ENCODE data around the gene PRKCH. TPM values are rescaled to one million over a fixed set of nuclear protein-coding genes. Genes with fewer than 3 reads are reported as not detected.
A peak's percentile ranks its signal among the peaks of the same experiment; 100 is the strongest.

Gene PRKCH
- polyA plus RNA-seq, 3 donors, result 3.6 to 6.2 (median 5.4) TPM

- Histone ChIP-seq H3K27me3 (ENCODE audit: control insufficient read depth in 2 of 2, insufficient read depth in 2 of 2, low read length in 2 of 2) (no peaks in the 10 kb centered on the region), H4K20me1 (ENCODE audit: insufficient read depth, low read length) (no peaks in the 10 kb centered on the region), H3K4me1 (ENCODE audit: control insufficient read depth in 1 of 2, insufficient read depth in 2 of 2, low read length in 2 of 2) (peaks cover 95 to 99% of the 10 kb centered on the region in 2 donors), H3K9ac (ENCODE audit: insufficient read depth, low read length, poor library complexity, severe bottlenecking) (no peak overlapping the region), H3K36me3 (replicated peaks in 1 of 2; ENCODE audit: control insufficient read depth in 1 of 2, insufficient read depth in 2 of 2, low read length in 2 of 2) (no peaks in the 10 kb centered on the region), H3K4me2 (replicated peaks; ENCODE audit: extremely low read depth, low read length, poor library complexity, severe bottlenecking) (peak overlapping the region; percentile 23), H3K9me3 (replicated peaks in 1 of 2; ENCODE audit: control insufficient read depth in 1 of 2, insufficient read depth in 1 of 2, low read length in 2 of 2) (no peaks in the 10 kb centered on the region), H3K79me2 (ENCODE audit: insufficient read depth, low read length) (peaks cover 5% of the 10 kb centered on the region), H3K27ac (ENCODE audit: low read depth in 1 of 2, low read length in 2 of 2) (peak overlapping the region in 1 of 2 donors; percentile 96), H2AFZ (ENCODE audit: insufficient read depth, low read depth, low read length, poor library complexity, severe bottlenecking) (no peak overlapping the region), H3K4me3 (replicated peaks in 1 of 3; ENCODE audit: low read depth in 2 of 3, low read length in 3 of 3) (no peak overlapping the region)
- no CpG with 5 or more reads among the region's 4 CpGs for WGBS (ENCODE audit: insufficient coverage)
- H3K9me3 Mint-ChIP-seq, result peaks cover 0 to 2% (median 0%) of the 10 kb centered on the region in 7 donors
- peaks cover 10 to 23% of the 10 kb centered on the region in 2 donors for H3K36me3 Mint-ChIP-seq
- peaks cover 95% of the 10 kb centered on the region for H3K4me1 Mint-ChIP-seq
- H3K27me3 Mint-ChIP-seq (ENCODE audit: low read depth in 3 of 3), result peaks cover 0 to 3% (median 0%) of the 10 kb centered on the region in 3 donors
- H3K4me3 Mint-ChIP-seq, result peak overlapping the region in 1 of 2 donors; percentile 48
- peak overlapping the region; percentile 82 to 99 (median 98) for H3K27ac Mint-ChIP-seq
- intact Hi-C loops (cut with micrococcal nuclease), result loop anchor here (5.0 to 10.0 kb wide), 3 partner anchors 52 to 119 kb away; no protein-coding TSS in a partner anchor
- TF ChIP-seq, protein P1, sequence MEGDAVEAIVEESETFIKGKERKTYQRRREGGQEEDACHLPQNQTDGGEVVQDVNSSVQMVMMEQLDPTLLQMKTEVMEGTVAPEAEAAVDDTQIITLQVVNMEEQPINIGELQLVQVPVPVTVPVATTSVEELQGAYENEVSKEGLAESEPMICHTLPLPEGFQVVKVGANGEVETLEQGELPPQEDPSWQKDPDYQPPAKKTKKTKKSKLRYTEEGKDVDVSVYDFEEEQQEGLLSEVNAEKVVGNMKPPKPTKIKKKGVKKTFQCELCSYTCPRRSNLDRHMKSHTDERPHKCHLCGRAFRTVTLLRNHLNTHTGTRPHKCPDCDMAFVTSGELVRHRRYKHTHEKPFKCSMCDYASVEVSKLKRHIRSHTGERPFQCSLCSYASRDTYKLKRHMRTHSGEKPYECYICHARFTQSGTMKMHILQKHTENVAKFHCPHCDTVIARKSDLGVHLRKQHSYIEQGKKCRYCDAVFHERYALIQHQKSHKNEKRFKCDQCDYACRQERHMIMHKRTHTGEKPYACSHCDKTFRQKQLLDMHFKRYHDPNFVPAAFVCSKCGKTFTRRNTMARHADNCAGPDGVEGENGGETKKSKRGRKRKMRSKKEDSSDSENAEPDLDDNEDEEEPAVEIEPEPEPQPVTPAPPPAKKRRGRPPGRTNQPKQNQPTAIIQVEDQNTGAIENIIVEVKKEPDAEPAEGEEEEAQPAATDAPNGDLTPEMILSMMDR (IDR thresholded peaks at IDR 0.05), result peak; percentile 94
- DNase-seq, result peak; percentile 73 to 82 (median 79)
Measured at GRCh38 chr14:61475316-61475715, 153.9 kb downstream of the PRKCH start.

- Mint-ChIP-seq H3K4me1 (peaks cover 95% of the 10 kb centered on the region), H3K36me3 (peaks cover 16 to 22% of the 10 kb centered on the region in 2 donors), H3K9me3 (peaks cover 0 to 2% (median 0%) of the 10 kb centered on the region in 7 donors), H3K4me3 (peak overlapping the region; percentile 9 to 30), H3K27ac (peak overlapping the region; percentile 97 to 99 (median 98)), H3K27me3 (ENCODE audit: low read depth in 3 of 3) (peaks cover 0 to 3% (median 0%) of the 10 kb centered on the region in 3 donors)
- Histone ChIP-seq H3K4me2 (replicated peaks; ENCODE audit: extremely low read depth, low read length, poor library complexity, severe bottlenecking) (peak overlapping the region; percentile 31), H3K4me3 (replicated peaks in 1 of 3; ENCODE audit: low read depth in 2 of 3, low read length in 3 of 3) (peak overlapping the region in 1 of 3 experiments; percentile 24), H2AFZ (ENCODE audit: insufficient read depth, low read depth, low read length, poor library complexity, severe bottlenecking) (no peak overlapping the region), H3K27me3 (ENCODE audit: control insufficient read depth in 2 of 2, insufficient read depth in 2 of 2, low read length in 2 of 2) (no peaks in the 10 kb centered on the region), H3K79me2 (ENCODE audit: insufficient read depth, low read length) (peaks cover 5% of the 10 kb centered on the region), H3K27ac (ENCODE audit: low read depth in 1 of 2, low read length in 2 of 2) (peak overlapping the region; percentile 82 to 96), H3K4me1 (ENCODE audit: control insufficient read depth in 1 of 2, insufficient read depth in 2 of 2, low read length in 2 of 2) (peaks cover 90 to 95% of the 10 kb centered on the region in 2 donors), H4K20me1 (ENCODE audit: insufficient read depth, low read length) (no peaks in the 10 kb centered on the region), H3K9ac (ENCODE audit: insufficient read depth, low read length, poor library complexity, severe bottlenecking) (peak overlapping the region; percentile 67), H3K9me3 (replicated peaks in 1 of 2; ENCODE audit: control insufficient read depth in 1 of 2, insufficient read depth in 1 of 2, low read length in 2 of 2) (no peaks in the 10 kb centered on the region), H3K36me3 (replicated peaks in 1 of 2; ENCODE audit: control insufficient read depth in 1 of 2, insufficient read depth in 2 of 2, low read length in 2 of 2) (no peaks in the 10 kb centered on the region)
- WGBS (ENCODE audit: insufficient coverage), result no CpG with 5 or more reads among the region's 2 CpGs
- no peak for DNase-seq
- intact Hi-C loops (cut with micrococcal nuclease), result loop anchor here (5.0 to 10.0 kb wide), 3 partner anchors 51 to 119 kb away; no protein-coding TSS in a partner anchor
- TF ChIP-seq, protein P1 (IDR thresholded peaks at IDR 0.05), result no peak
Measured at GRCh38 chr14:61476105-61476753, 154.8 kb downstream of the PRKCH start.

Measured in CD14-positive monocyte (primary cell).